ENCODE data around the gene BCOR.

GRCh38 chrX:40083120-40083978, 14.4 kb downstream of the BCOR start:
- no peak for TF ChIP-seq PATZ1 (CRISPR knock-in tag; IDR thresholded peaks at IDR 0.05; ENCODE audit: borderline replicate concordance)
- TF ChIP-seq TSHZ2 (CRISPR knock-in tag; IDR thresholded peaks at IDR 0.05) = no peak
- no peak for TF ChIP-seq TOX (CRISPR knock-in tag; IDR thresholded peaks at IDR 0.05; ENCODE audit: borderline replicate concordance)
- no peak for TF ChIP-seq ARNTL (CRISPR knock-in tag; IDR thresholded peaks at IDR 0.05; ENCODE audit: borderline replicate concordance, low read depth)
- TF ChIP-seq CSRNP3 (CRISPR knock-in tag; IDR thresholded peaks at IDR 0.05) = no peak
- TF ChIP-seq, protein P1, sequence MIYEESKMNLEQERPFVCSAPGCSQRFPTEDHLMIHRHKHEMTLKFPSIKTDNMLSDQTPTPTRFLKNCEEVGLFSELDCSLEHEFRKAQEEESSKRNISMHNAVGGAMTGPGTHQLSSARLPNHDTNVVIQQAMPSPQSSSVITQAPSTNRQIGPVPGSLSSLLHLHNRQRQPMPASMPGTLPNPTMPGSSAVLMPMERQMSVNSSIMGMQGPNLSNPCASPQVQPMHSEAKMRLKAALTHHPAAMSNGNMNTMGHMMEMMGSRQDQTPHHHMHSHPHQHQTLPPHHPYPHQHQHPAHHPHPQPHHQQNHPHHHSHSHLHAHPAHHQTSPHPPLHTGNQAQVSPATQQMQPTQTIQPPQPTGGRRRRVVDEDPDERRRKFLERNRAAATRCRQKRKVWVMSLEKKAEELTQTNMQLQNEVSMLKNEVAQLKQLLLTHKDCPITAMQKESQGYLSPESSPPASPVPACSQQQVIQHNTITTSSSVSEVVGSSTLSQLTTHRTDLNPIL (CRISPR knock-in tag; IDR thresholded peaks at IDR 0.05; ENCODE audit: low read depth) = no peak
- TF ChIP-seq ZC3H10 (CRISPR knock-in tag; IDR thresholded peaks at IDR 0.05) = no peak
- TF ChIP-seq ZFP3 (CRISPR knock-in tag; IDR thresholded peaks at IDR 0.05) = no peak
- TF ChIP-seq RARB (CRISPR knock-in tag; IDR thresholded peaks at IDR 0.05) = no peak
- no peak for TF ChIP-seq ISL1 (CRISPR knock-in tag; IDR thresholded peaks at IDR 0.05)
- TF ChIP-seq ESRRG (CRISPR knock-in tag; IDR thresholded peaks at IDR 0.05) = no peak
- no peak for TF ChIP-seq PPARA (CRISPR knock-in tag; IDR thresholded peaks at IDR 0.05; ENCODE audit: borderline replicate concordance)

Measured in SK-N-SH treated with all-trans-retinoic acid at 6 μM for 48 hours (cell line).